NCI-H2107 (cell line): ENCODE data around the gene TPRKB.
"Not testable (repeated sequence)": the region's sequence is repeated elsewhere in the genome, so short reads cannot be mapped to it uniquely, and the experiment has no call there.

ENCODE experiments used
- DNase-seq: peaks from one replicate; lab custom pipeline; 2025; lab: John Stamatoyannopoulos, UW

TPRKB gene

DNA sequence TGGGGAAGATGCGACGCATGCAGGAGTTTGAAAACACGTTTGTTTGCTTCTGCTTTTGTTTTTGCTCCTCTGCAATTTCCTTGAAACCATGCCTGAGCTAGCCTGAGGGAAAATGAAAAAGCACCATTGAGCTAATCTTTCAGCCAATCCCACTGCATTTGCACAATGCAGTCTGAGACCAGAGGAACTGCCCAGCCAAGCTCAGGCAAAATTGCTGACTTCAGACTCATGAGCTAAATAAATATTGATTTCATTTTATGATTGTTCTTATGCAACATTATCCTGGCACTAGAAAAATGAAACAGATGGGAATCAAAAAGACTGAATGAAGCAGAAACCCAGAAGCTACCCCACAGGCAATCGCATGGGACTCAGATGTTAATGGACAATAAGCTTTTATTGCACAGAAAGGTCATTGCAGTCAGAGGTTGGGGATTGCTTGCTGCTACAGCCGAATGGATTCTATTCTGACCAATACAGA, 37.0 kb downstream of the TPRKB start:
- no peak for DNase-seq

DNA sequence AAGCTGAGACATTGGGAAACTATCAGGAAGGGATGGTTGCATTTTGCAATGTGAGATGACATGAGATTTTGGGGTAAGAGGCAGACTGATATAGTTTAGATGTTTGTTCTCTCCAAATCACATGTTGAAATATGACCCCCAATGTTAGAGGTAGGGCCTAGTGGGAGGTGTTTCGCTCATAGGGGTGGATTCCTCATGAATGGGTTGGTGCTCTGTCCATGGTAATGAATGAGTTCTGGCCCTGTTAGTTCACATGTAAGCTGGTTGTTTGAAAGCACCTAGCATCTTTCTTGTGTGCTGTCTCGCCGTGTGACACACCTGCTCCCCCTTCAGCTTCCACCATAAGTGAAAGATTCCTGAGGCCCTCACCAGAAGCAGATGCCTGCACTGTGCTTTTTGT, 37.7 kb downstream of the TPRKB start:
- no peak for DNase-seq

DNA sequence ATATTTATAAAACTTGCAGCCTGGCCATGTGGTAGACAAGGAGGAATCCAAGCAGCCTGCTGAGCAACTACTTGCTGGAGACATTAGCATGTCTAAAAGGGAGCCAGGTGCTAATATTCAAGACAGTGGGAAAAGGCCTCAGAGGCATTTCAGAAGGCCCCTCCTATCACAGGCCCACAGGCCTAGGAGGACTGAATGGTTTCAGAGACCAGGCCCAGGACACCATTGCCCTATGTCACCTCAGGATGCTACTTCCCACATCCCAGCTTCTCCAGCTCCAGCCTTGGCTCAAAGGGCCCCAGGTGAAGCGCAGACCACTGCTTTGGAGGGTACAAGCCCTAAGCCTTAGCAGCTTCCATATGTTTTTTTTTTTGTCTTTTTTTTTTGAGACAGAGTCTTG, 39.0 kb downstream of the TPRKB start:
- no peak for DNase-seq

DNA sequence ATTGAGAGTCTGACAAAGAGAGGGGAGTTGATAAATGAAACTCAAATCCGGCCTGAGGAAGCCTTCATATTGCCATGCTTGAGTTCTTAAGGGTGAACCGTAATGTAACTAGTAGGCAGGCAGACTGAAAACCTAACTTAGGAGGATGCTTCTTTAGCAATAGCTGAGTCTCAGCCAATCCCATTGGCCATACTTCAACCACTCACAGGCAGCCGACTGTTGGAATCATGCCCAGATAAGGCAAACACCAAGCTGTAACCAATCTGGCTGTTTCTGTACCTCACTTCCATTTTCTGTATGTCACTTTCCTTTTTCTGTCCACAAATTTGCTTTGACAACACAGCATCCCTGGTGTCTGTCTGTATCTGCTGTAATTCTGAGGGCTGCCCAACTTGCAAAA, 39.5 kb downstream of the TPRKB start:
- no peak for DNase-seq

DNA sequence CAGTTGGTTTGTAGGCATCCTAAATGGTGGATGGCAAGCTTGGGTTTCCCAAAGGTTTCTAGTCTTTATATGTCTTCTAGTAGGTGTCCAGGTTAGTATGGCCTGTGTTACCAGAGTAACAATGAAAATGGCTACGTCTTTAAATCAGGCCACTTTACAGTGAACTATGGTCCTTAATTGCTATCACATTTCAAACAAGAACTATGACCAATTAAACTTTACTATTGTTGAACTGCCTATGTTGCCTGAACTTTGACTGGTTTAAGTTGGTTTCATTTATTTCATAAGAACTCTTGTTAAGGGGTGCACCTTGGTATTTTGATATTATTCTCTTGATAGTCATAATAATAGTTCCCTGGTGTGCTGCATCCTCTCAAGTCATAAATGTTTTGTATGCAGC, 40.2 kb downstream of the TPRKB start:
- not testable (repeated sequence) for DNase-seq

DNA sequence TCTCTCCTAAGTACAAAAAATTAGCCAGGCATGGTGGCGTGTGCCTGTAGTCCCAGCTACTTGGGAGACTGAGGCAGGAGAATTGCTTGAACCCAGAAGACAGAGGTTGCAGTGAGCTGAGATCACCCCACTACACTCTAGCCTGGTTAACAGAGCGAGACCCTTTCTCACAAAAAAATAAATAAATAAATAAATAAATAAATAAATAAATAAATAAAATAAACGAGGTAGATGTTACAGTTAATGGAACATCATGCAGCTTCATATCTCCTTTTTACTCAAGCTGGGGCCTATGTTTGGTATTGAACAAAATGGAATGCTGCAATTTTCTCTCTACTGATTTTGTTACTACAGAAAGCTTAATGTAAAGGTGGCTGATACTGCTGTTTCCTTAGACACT, 40.6 kb downstream of the TPRKB start:
- not testable (repeated sequence) for DNase-seq

DNA sequence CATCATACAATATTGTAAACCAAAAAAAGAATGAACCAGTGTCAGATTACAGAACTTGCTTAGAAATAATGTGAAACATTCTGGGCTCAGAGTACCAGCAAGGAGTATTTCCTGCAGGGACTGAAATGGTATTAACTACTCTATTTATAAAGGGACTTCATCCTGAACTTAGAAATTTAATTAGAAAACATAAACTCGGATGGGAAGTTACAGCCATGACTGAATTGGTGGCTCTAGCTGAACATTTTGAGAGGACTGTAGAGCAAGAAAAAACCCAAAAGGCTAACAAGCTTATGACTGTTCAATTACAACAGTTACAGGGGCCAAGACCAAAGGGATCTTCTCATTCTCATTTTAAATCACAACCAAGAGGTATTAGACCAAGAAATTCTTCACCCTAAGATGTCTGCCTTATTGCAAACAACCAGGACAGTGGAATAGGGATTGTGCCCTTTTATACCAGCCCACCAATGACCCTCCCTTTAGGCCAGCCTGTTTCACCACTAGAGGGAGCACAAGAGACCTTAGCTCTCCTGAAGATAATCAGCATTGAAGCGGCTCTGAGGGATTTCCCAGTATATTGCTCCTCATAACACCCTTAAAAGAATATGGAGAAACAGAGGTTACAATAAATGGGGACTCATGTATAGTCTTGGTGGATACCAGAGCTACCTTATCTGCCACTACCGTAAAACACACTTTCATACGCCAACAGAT, 46.6 kb downstream of the TPRKB start:
- not testable (repeated sequence) for DNase-seq

DNA sequence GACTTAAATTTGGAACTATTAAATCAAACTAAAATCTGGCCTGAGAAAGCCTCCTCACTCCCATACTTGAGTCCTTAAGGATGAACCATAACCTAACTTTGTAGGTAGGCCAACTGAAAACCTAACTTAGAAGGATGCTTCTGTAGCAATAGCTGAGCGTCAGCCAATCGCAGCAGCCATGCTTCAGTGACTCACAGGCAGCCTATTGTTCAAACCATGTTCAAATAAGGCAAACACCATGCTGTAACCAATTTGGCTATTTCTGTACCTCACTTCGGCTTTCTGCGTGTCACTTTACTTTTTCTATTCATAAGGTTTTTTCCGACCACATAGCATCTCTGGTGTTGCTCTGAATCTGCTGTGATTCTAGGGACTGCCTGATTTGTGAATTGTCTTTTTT, 48.7 kb downstream of the TPRKB start:
- DNase-seq: not testable (repeated sequence)

DNA sequence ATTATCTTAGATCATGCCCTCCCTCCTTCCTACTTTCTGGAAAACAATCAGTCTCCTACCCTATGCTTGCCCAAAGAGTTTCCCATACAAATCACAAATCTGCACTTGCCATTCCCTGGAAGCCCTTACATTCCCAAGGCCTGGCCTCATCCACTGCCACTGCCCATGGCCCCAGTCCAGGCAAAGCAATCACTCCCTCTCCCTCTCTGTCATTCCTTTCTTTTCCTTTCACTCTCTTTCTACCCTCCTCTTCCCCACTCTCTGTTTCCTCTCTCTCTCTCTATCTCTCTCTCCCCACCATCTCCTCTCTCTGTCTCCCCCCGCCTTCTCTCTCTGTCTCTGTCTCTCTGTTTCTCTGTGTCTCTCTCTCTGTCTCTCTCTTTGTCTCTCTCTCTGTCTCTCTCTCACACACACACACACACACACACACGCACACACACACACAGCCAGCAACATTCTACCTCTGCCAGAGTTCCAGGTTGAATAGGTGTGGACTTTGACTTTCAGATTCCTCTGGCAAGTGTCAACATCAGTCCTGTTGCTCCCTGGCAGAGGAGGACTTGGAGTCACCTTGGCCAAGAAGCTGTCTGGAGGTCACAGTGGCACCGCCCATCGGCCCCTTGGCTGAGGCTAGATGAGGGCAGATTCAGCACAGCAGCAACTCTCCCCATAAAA, 51.2 kb downstream of the TPRKB start:
- DNase-seq: no peak

DNA sequence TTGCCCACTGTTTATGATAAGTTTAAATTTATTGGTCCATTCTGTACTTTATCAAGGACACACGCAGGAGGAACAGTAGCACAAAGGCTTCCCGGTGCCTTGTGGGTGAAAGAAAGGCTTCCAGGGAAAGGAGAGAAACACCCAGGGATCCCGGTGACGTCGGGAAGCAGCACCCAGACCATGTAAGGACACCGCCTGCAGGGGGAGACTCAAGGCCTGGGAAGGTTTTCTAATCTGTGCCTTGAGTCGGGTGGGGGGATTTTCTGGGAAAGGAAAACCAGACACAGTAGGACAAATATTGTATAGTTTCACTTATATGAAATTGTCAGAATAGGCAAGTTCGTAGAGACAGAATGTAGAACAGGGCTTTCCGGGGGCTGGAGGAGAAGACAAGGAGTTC, 52.2 kb downstream of the TPRKB start:
- DNase-seq: not testable (repeated sequence)

DNA sequence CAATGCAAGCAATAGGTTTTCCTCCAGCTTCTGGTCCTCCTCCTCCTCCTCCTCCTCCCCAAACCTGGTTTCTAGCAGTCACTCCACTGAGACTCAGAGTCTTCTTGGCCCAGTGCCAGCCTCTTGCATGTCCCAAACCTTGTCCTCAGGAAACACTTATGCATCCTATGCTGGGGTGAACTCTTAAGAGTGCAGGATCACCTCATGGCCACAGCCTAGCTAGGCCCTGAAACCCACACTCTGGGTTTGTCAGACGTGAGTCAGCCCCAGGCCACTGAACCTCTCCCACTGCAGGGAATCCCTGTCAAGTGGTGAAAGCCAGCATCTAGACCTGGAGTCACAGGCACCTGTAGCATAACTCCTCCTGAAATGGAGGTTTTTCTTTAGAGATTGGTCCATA, 52.8 kb downstream of the TPRKB start:
- DNase-seq: not testable (repeated sequence)

DNA sequence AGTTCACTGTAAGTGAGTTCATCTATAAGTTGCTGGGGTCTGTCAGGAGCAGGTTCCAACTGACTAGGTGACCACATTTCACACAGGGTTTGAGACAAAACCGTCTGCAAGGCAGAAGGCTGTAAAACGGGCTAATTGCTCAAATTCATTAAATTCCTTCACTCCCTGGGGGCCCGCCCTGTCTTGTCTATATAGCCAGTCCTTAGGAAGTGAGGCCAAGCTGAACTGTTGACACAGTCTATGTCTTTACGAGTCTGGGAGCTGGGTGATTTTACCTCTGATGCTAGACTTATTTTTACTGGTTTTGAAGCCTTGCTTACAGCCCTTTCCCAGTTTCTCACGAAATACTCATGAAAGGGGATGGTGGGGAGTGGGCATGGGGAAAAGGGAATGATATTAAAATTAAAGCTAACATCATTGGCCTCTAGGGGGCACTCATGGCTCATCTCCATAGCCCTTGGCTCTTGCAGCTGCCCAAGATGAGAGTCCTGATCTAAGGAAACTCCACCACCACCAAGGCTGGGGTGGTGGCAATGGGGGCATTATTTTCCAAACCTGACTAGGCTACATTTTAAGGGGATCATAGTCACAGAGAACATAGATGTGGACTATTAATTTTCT, 57.1 kb downstream of the TPRKB start:
- DNase-seq: peak; percentile 1
